Superior temporal gyrus (tissue), 1 donor: ENCODE measurements around the gene RTTN.

Source experiments
- DNase-seq: peaks from one replicate; pipeline ENCODE4 v3.0.0-alpha.2; 2016; ENCODE audit errors: extremely low spot score

RTTN gene

GRCh38 chr18:70197844-70198243 is 7.6 kb downstream of the RTTN start:
- no peak for DNase-seq

GRCh38 chr18:70197026-70197425 is 8.5 kb downstream of the RTTN start:
- no peak for DNase-seq

- DNase-seq, result peak; percentile 88
Measured at GRCh38 chr18:70195852-70196434, 9.5 kb downstream of the RTTN start.

- DNase-seq, result no peak
Measured at GRCh38 chr18:70195014-70195614, 10.4 kb downstream of the RTTN start.

GRCh38 chr18:70194227-70194890 is 11.1 kb downstream of the RTTN start:
- no peak for DNase-seq

GRCh38 chr18:70190529-70190928 is 15.0 kb downstream of the RTTN start:
- DNase-seq, result no peak

GRCh38 chr18:70188113-70188512 is 17.4 kb downstream of the RTTN start:
- no peak for DNase-seq

- DNase-seq, result no peak
Measured at GRCh38 chr18:70183441-70183840, 22.0 kb downstream of the RTTN start.

- no peak for DNase-seq
Measured at GRCh38 chr18:70182548-70182947, 22.9 kb downstream of the RTTN start.

- no peak for DNase-seq
Measured at GRCh38 chr18:70181725-70182124, 23.8 kb downstream of the RTTN start.

- DNase-seq, result no peak
Measured at GRCh38 chr18:70181015-70181414, 24.5 kb downstream of the RTTN start.

GRCh38 chr18:70176537-70176936 is 28.9 kb downstream of the RTTN start:
- no peak for DNase-seq

- DNase-seq, result no peak
Measured at GRCh38 chr18:70175216-70175615, 30.3 kb downstream of the RTTN start.

GRCh38 chr18:70172225-70172624 is 33.3 kb downstream of the RTTN start:
- no peak for DNase-seq

GRCh38 chr18:70169747-70170146 is 35.7 kb downstream of the RTTN start:
- DNase-seq, result no peak

- no peak for DNase-seq
Measured at GRCh38 chr18:70166668-70167067, 38.8 kb downstream of the RTTN start.

- DNase-seq, result no peak
Measured at GRCh38 chr18:70165936-70166335, 39.6 kb downstream of the RTTN start.

- no peak for DNase-seq
Measured at GRCh38 chr18:70160073-70160678, 45.3 kb downstream of the RTTN start.

- DNase-seq, result no peak
Measured at GRCh38 chr18:70158992-70159717, 46.3 kb downstream of the RTTN start.

GRCh38 chr18:70156886-70157285 is 48.6 kb downstream of the RTTN start:
- no peak for DNase-seq

GRCh38 chr18:70154591-70155194 is 50.8 kb downstream of the RTTN start:
- DNase-seq, result no peak

- no peak for DNase-seq
Measured at GRCh38 chr18:70151614-70152013, 53.9 kb downstream of the RTTN start.
